Spleen (tissue), 7 donors: ENCODE measurements around the gene CALML5.

Experiments used
- CTCF ChIP-seq, 11 experiments: fragments of 200-600 bp in 7 of 11; fragments of 450-650 bp in 4 of 11; sonication (generic) in 4 of 11; IDR thresholded peaks in 8 of 11; conservative IDR thresholded peaks in 3 of 11; 1 replicate in 7 of 11; 2 replicates in 4 of 11; pipeline versions ENCODE4 v1.4.0 to v1.8.0; 2016 to 2021; ENCODE audit warnings: antibody characterized with exemption in 11 of 11, inconsistent platforms in 4 of 11, mild to moderate bottlenecking in 1 of 11
- POLR2A ChIP-seq, 3 donors: fragments of 450-650 bp; IDR thresholded peaks; one replicate each; pipeline ENCODE4 v1.5.1; 2017; ENCODE audit warnings: antibody characterized with exemption in 3 of 3, mild to moderate bottlenecking in 1 of 3
- POLR2AphosphoS5 ChIP-seq, 3 donors: sonication (generic); formaldehyde crosslinking; IDR thresholded peaks; one replicate each; pipeline ENCODE4 v1.5.1; 2017; ENCODE audit warnings: antibody characterized with exemption in 3 of 3
- donor health status: DM: no; HTN: no; CAD: no; lungs with moderate emphysema.
- donor health status: DM: no; HTN: no; CAD: no.
- donor health status: DM: no; HTN: no; CAD: no.

GRCh38 chr10:5527332-5528200 is 28.2 kb upstream of the CALML5 start:
- TF ChIP-seq CTCF (IDR thresholded peaks at IDR 0.05 in 8 of 11, conservative IDR thresholded peaks at IDR 0.05 in 3 of 11) (no peak), POLR2A (IDR thresholded peaks at IDR 0.05) (no peak), POLR2AphosphoS5 (IDR thresholded peaks at IDR 0.05) (no peak)
